Measurements from ENCODE around the gene RACK1.
A peak's percentile ranks its signal among the peaks of the same experiment; 100 is the strongest.

Gene RACK1

GRCh38 chr5:181259283-181259682 is 15.6 kb upstream of the RACK1 start:
- DNase-seq: no peak

- no peak for DNase-seq
These were observed 14.9 kb upstream of the RACK1 start for GRCh38 chr5:181258576-181258975.

- no peak for DNase-seq
These were observed 12.3 kb upstream of the RACK1 start for GRCh38 chr5:181255836-181256578.

GRCh38 chr5:181255276-181255675 is 11.6 kb upstream of the RACK1 start:
- DNase-seq: no peak

- no peak for DNase-seq
These were observed 4.6 kb upstream of the RACK1 start for GRCh38 chr5:181248277-181248676.

GRCh38 chr5:181246276-181247049 is 2.8 kb upstream of the RACK1 start:
- peak; percentile 92 for DNase-seq

GRCh38 chr5:181245427-181246275 is 1.9 kb upstream of the RACK1 start:
- no peak for DNase-seq

- DNase-seq: no peak
These were observed 615 bp downstream of the RACK1 start for GRCh38 chr5:181243018-181243563.

- no peak for DNase-seq
These were observed 1.7 kb downstream of the RACK1 start for GRCh38 chr5:181242031-181242451.

- DNase-seq: peak; percentile 71
These were observed 2.2 kb downstream of the RACK1 start for GRCh38 chr5:181241393-181241975.

- DNase-seq: no peak
These were observed 4.5 kb downstream of the RACK1 start for GRCh38 chr5:181239062-181239663.

- no peak for DNase-seq
These were observed 5.8 kb downstream of the RACK1 start for GRCh38 chr5:181237729-181238385.

- no peak for DNase-seq
These were observed 6.6 kb downstream of the RACK1 start for GRCh38 chr5:181236954-181237641.

- DNase-seq: no peak
These were observed 7.2 kb downstream of the RACK1 start for GRCh38 chr5:181236471-181236870.

GRCh38 chr5:181235689-181236366 is 7.9 kb downstream of the RACK1 start:
- DNase-seq: no peak

GRCh38 chr5:181235323-181235688 is 8.4 kb downstream of the RACK1 start:
- no peak for DNase-seq

GRCh38 chr5:181234455-181235306 is 9.0 kb downstream of the RACK1 start:
- no peak for DNase-seq

GRCh38 chr5:181233801-181234454 is 9.8 kb downstream of the RACK1 start:
- DNase-seq: no peak
